ENCODE data around the gene PKN3.

The PKN3 gene

DNA sequence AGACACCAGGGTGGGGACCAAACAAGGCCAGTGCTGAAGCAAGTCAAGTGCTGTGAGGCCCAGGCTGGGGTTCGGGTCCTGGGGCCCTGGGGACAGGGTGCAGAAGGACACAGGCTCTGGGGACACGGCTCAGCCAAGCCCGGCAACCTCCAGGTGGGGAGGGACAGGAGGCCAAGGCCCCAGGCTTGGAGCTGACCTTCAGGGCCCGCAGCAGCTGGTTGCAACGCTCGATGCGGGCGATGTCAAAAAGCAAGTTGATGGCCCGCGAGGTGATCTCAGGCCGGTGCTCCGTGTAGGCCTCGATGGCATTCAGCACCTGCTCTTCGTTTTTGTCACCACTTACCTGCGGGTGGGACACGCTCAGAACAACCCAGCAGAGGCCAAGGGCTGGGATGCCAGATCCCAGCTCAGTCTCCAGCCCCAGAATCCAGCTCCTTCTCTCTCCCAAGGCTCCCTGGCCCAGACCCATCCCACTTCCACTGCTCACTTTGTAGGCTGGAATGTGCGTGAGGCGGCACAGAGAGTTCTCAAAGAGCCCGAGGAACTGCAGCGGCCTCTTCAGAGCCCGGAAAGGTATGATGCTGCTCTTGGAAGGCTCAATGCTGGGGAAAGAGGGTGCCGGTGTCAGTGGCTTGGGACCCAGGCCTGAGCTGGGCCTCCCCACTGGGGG is 48.8 kb downstream of the PKN3 start:
- peak; percentile 0 for DNase-seq

DNA sequence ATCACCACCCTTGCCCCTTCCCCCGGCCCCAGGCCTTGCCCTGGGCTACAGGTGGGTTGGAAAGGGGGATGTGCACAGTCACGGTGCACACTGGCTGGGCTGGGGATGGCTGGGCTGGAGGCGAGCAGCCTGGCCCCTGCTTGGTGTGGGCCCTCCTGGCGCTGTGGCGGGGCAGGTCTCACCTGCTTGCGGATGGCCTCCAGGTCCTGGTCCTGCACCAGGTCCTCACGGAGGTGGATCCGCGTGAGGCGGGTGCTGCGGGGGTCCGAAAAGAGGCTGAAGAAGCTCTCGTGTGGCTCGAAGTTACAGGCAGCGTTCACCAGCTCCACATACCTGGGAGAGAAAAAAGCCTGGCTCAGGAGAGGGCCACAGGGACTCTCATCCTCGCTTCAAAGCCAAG is 51.3 kb downstream of the PKN3 start:
- DNase-seq = no peak

DNA sequence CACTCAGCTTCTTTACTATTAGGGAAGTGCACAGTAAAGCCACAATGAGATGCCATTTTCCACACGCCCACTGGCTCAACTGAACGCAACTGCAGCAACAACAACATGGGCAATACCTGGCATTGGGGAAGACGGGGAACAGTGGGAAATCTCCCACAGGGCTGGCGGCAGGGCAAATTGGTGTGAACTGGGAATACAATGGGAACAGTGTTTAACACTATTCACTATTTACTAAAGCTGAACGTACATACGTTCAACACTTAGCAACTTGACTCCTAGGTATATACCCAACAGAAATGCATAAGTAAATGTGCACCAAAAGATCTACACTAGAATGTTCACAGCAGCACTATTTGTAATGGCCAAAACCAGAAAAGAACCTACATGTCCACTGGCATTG is 55.3 kb downstream of the PKN3 start:
- DNase-seq = peak; percentile 18

DNA sequence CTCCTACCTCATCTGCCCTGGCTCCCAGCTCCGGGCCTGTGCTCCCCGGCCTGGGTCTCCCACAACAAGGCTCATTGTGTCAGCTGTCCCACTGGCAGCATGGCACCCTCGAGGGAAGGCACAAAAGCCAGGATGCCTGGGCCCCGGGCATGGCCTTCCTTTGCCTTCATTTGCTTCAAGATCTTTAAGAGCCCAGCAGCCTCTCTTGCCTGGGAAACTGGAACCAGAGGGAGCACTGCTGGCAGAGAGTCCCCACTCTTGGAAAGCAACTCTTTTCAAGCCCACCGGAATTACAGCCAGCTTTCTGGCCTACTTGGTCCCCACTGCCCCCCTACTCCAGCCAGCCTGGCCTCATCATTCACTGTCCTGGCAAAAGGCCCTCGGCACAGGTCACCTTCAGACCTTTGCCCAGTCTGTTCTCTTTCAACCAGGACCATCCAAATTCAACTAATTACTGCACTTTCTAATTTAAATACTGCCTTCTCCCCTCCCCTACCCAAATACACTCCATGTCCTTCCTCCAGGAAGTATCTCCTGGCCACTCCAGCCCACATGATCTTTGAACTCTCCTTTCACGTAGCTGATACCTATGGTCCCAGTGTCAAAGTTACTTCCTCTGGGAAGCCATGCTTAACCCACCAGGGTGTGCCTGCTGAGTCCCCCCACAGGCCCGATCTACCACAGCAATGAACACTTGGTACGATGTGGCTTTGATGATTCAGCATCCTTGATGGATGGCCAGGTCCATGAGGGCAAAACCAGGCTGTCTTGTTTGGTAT is 60.6 kb downstream of the PKN3 start:
- DNase-seq = peak; percentile 44

DNA sequence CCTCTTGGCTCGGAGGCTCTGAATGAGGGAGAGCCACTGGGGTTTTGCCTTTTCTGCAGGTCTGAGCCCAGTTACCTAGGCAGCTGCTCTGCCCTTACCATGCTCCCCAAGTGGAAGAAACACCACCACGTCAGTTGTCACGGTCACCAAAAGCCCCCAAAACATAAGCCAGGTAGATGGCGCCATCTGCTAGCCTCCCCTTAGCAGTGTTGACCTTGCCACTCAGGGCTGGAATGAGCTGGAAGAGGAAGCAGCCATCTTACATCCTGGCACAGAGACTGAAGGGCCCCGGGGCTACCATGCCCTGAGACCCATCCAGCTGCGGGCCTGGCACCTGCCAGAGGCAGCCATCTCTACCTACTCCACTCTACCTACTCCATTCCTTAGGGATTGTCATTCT is 62.1 kb downstream of the PKN3 start:
- DNase-seq = peak; percentile 44

DNA sequence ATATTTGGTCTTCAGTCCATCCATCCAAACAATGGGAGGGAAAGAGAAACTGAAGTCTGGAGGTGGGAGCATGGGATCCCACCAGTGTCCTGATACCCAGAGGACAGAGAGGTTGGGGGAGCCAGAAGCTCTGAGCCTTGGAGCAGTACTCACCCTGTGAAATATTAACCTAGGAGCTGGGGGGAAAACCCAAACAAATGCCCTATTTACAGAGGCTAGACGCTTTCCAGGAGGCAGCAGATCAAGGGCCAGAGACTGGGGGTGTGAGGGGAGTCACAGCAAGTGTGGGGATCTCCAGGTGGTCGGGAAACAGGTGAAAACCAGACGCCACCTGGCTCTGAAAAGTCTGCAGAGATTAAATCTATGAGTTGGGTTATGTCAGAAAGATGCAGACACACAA is 63.2 kb downstream of the PKN3 start:
- DNase-seq = no peak

DNA sequence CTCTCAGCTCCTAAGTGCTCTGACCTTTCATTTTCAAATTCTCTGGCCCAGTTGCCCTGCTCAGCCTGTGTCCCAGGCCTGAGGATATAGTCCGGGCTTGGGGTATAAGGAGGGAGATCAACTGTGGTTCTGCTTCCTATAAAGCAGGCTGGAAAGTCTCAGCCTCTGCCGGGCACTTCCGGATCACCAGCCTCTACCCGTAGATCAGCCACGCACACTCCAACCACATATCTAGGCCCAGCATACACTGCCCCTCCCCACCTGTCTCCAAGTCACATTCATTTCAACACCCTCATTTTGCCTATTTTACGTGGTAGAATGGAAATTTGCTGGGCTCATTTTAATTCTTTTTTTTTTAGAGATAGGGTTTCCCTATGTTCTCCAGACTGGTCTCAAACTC is 66.3 kb downstream of the PKN3 start:
- DNase-seq = peak; percentile 53

Measured in hematopoietic multipotent progenitor cell treated with erythropoietin and hydrocortisone succinate and interleukin-3 and kit ligand, for 6 days (in vitro differentiated cells).